ENCODE measurements around the gene SYTL2. TPM values are rescaled to one million over a fixed set of nuclear protein-coding genes. Genes with fewer than 3 reads are reported as not detected.

SYTL2 gene
- total RNA-seq, 4 donors from 2014 or later = 21.9 to 71.2 (median 28.8) TPM

- no peaks in the 10 kb centered on the region for H3K27me3 ChIP-seq
- no peaks in the 10 kb centered on the region for H3K36me3 ChIP-seq
- no peak overlapping the region for H3K4me3 ChIP-seq
- TF ChIP-seq EP300 (IDR thresholded peaks at IDR 0.05) (no peak), POLR2A (IDR thresholded peaks at IDR 0.05) (no peak), CTCF (IDR thresholded peaks at IDR 0.05) (no peak)
- WGBS, 2 donors = 82 to 83% methylated on average over 6 of the region's 6 CpGs
- no peak for DNase-seq (ENCODE audit: low spot score in 2 of 2)
- H3K9me3 ChIP-seq = no peaks in the 10 kb centered on the region
- H3K4me1 ChIP-seq = peaks cover 0 to 5% (median 0%) of the 10 kb centered on the region in 4 donors
- H3K27ac ChIP-seq = no peak overlapping the region
Measured at GRCh38 chr11:85756401-85757200, 54.3 kb downstream of the SYTL2 start.

- H3K27ac ChIP-seq = no peak overlapping the region
- no peak overlapping the region for H3K4me3 ChIP-seq
- 81 to 88% methylated on average over 1 of the region's 1 CpG for WGBS, 2 donors
Measured at GRCh38 chr11:85755701-85756100, 55.2 kb downstream of the SYTL2 start.

GRCh38 chr11:85755285-85755684 lies 55.7 kb downstream of the SYTL2 start:
- H3K27me3 ChIP-seq = no peaks in the 10 kb centered on the region
- peaks cover 0 to 5% (median 0%) of the 10 kb centered on the region in 4 donors for H3K4me1 ChIP-seq
- 83 to 90% methylated on average over 2 of the region's 2 CpGs for WGBS, 2 donors
- no peaks in the 10 kb centered on the region for H3K9me3 ChIP-seq
- no peak overlapping the region for H3K4me3 ChIP-seq
- no peaks in the 10 kb centered on the region for H3K36me3 ChIP-seq
- TF ChIP-seq POLR2A (IDR thresholded peaks at IDR 0.05) = no peak
- TF ChIP-seq EP300 (IDR thresholded peaks at IDR 0.05) = no peak
- TF ChIP-seq CTCF (IDR thresholded peaks at IDR 0.05) = no peak
- H3K27ac ChIP-seq = no peak overlapping the region
- DNase-seq (ENCODE audit: low spot score in 2 of 2) = no peak

More at GRCh38 chr11:85755701-85756100, 55.2 kb downstream of the SYTL2 start:
- Histone ChIP-seq H3K4me1 (peaks cover 0 to 5% (median 0%) of the 10 kb centered on the region in 4 donors), H3K27me3 (no peaks in the 10 kb centered on the region), H3K36me3 (no peaks in the 10 kb centered on the region), H3K9me3 (no peaks in the 10 kb centered on the region)
- TF ChIP-seq CTCF (IDR thresholded peaks at IDR 0.05) = no peak
- TF ChIP-seq EP300 (IDR thresholded peaks at IDR 0.05) = no peak
- no peak for TF ChIP-seq POLR2A (IDR thresholded peaks at IDR 0.05)
- DNase-seq (ENCODE audit: low spot score in 2 of 2) = no peak

- H3K27ac ChIP-seq = no peak overlapping the region
- 82 to 90% methylated on average over 7 of the region's 7 CpGs for WGBS, 2 donors
- H3K9me3 ChIP-seq = no peaks in the 10 kb centered on the region
- no peaks in the 10 kb centered on the region for H3K27me3 ChIP-seq
- peaks cover 0 to 5% (median 0%) of the 10 kb centered on the region in 4 donors for H3K4me1 ChIP-seq
- TF ChIP-seq CTCF (IDR thresholded peaks at IDR 0.05) (no peak), EP300 (IDR thresholded peaks at IDR 0.05) (no peak), POLR2A (IDR thresholded peaks at IDR 0.05) (no peak)
- peak in 1 of 2 donors; percentile 20 for DNase-seq (ENCODE audit: low spot score in 2 of 2)
- no peaks in the 10 kb centered on the region for H3K36me3 ChIP-seq
- H3K4me3 ChIP-seq = no peak overlapping the region
Measured at GRCh38 chr11:85752890-85753581, 57.9 kb downstream of the SYTL2 start.

Data from tibial nerve (tissue), 4 donors.